ENCODE results near the gene KCNQ5. TPM values are rescaled to one million over a fixed set of nuclear protein-coding genes. Genes with fewer than 3 reads are reported as not detected.
A peak's percentile ranks its signal among the peaks of the same experiment; 100 is the strongest.

The KCNQ5 gene
- total RNA-seq, 2 experiments from 2014 or later = 10.0 to 11.8 TPM

DNA sequence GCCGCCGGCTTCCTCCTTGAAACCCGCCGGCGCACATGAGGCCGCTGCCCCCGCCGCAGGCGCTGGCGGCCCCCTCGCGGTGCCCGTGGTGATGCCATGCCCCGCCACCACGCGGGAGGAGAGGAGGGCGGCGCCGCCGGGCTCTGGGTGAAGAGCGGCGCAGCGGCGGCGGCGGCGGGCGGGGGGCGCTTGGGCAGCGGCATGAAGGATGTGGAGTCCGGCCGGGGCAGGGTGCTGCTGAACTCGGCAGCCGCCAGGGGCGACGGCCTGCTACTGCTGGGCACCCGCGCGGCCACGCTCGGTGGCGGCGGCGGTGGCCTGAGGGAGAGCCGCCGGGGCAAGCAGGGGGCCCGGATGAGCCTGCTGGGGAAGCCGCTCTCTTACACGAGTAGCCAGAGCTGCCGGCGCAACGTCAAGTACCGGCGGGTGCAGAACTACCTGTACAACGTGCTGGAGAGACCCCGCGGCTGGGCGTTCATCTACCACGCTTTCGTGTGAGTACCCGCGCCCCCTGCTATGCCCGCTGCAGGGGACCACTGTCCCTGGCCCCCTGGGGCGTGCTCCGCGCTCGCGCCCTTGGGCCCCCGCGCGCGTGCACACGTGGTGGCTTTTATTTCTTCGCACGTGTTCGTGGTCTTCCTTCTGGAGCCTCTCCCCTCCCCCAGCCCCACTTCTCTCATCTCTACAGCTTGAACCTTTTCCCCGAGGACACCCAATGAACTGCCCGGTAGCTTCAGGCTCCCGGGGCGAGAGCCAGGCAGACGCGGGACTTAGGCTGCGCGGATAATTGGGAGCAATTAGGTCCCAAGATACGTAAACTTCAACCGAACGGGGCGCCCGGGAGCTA lies 453 bp downstream of the KCNQ5 start:
- Mint-ChIP-seq H3K4me3 (peak overlapping the region; percentile 89), H3K27me3 (ENCODE audit: low read depth) (no peaks in the 10 kb centered on the region)
- POLR2A ChIA-PET = interaction anchor here (0.6 to 1.6 kb wide), 3 partner anchors 28 to 840 kb away, joined by 3 to 4 read pairs (median 3); no protein-coding TSS in a partner anchor

GRCh38 chr6:72623808-72624207 lies 1.9 kb downstream of the KCNQ5 start:
- H3K4me3 Mint-ChIP-seq = peak overlapping the region; percentile 89
- H3K27me3 Mint-ChIP-seq (ENCODE audit: low read depth) = no peaks in the 10 kb centered on the region
- ChIA-PET CTCF (interaction anchor here (1.2 to 1.6 kb wide), 2 partner anchors 26 to 101 kb away, joined by 3 to 4 read pairs; no protein-coding TSS in a partner anchor), POLR2A (no interaction called here)
- DNase-seq = no peak
- no peak for ATAC-seq
- no peak overlapping the region for H3K27ac Mint-ChIP-seq
- peaks cover 3% of the 10 kb centered on the region for H3K36me3 Mint-ChIP-seq (ENCODE audit: low read depth)
- peaks cover 62% of the 10 kb centered on the region for H3K4me1 Mint-ChIP-seq (ENCODE audit: low read depth)
- no peaks in the 10 kb centered on the region for H3K9me3 Mint-ChIP-seq (ENCODE audit: insufficient read depth)

More for the DNA sequence above, 453 bp downstream of the KCNQ5 start:
- Mint-ChIP-seq H3K4me1 (ENCODE audit: low read depth) (peaks cover 62% of the 10 kb centered on the region), H3K9me3 (ENCODE audit: insufficient read depth) (no peaks in the 10 kb centered on the region), H3K36me3 (ENCODE audit: low read depth) (peaks cover 3% of the 10 kb centered on the region), H3K27ac (peak overlapping the region; percentile 92)
- CTCF ChIA-PET = interaction anchor here (0.8 to 1.6 kb wide), 6 partner anchors 16 to 508 kb away, joined by 3 to 9 read pairs (median 4); no protein-coding TSS in a partner anchor
- ATAC-seq = peak; percentile 54
- peak; percentile 61 for DNase-seq

- no peak for ATAC-seq
- POLR2A ChIA-PET = no interaction called here
- H3K36me3 Mint-ChIP-seq (ENCODE audit: low read depth) = peaks cover 5% of the 10 kb centered on the region
- DNase-seq = no peak
- H3K27ac Mint-ChIP-seq = no peak overlapping the region
- CTCF ChIA-PET = interaction anchor here (0.9 to 6.3 kb wide), 4 partner anchors 9 to 79 kb away, joined by 3 to 37 read pairs (median 5); no protein-coding TSS in a partner anchor
- H3K4me1 Mint-ChIP-seq (ENCODE audit: low read depth) = peaks cover 55% of the 10 kb centered on the region
- H3K9me3 Mint-ChIP-seq (ENCODE audit: insufficient read depth) = no peaks in the 10 kb centered on the region
- no peaks in the 10 kb centered on the region for H3K27me3 Mint-ChIP-seq (ENCODE audit: low read depth)
- no peak overlapping the region for H3K4me3 Mint-ChIP-seq
Observed at GRCh38 chr6:72624557-72625160, 2.8 kb downstream of the KCNQ5 start.

DNA sequence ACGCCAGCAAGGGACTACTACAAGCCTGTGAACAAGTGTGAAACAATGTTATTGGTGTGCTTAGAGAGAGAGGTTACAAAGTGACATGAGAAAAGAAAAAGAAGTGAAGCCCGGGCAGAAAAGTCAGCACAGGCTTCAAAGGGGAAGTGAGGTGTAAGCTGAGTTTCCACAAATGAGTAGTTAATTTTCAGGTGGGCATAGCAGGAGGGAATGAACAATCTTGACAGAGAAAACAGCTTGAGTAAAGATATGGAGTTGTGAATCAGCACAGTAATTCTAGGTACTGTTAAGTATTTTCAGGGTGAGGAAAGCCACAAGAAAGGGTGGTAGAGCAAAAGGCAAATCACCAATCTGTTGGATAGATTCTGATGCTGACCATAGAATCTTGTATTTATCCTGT lies 4.3 kb downstream of the KCNQ5 start:
- ChIA-PET CTCF (interaction anchor here (0.6 to 6.3 kb wide), 3 partner anchors 8 to 55 kb away, joined by 3 to 37 read pairs (median 3); no protein-coding TSS in a partner anchor), POLR2A (no interaction called here)
- ATAC-seq (no peak), DNase-seq (no peak)
- Mint-ChIP-seq H3K27ac (no peak overlapping the region), H3K36me3 (ENCODE audit: low read depth) (peaks cover 11% of the 10 kb centered on the region), H3K9me3 (ENCODE audit: insufficient read depth) (no peaks in the 10 kb centered on the region), H3K27me3 (ENCODE audit: low read depth) (no peaks in the 10 kb centered on the region), H3K4me1 (ENCODE audit: low read depth) (peaks cover 41% of the 10 kb centered on the region), H3K4me3 (no peak overlapping the region)

GRCh38 chr6:72627539-72627938 lies 5.7 kb downstream of the KCNQ5 start:
- Mint-ChIP-seq H3K36me3 (ENCODE audit: low read depth) (peaks cover 16% of the 10 kb centered on the region), H3K9me3 (ENCODE audit: insufficient read depth) (no peaks in the 10 kb centered on the region), H3K4me1 (ENCODE audit: low read depth) (peaks cover 37% of the 10 kb centered on the region), H3K27ac (no peak overlapping the region), H3K4me3 (no peak overlapping the region), H3K27me3 (ENCODE audit: low read depth) (no peaks in the 10 kb centered on the region)
- ATAC-seq (no peak), DNase-seq (no peak)
- ChIA-PET POLR2A (no interaction called here), CTCF (interaction anchor here (0.6 to 6.3 kb wide), 3 partner anchors 11 to 174 kb away, joined by 3 to 37 read pairs (median 3); no protein-coding TSS in a partner anchor)

DNA sequence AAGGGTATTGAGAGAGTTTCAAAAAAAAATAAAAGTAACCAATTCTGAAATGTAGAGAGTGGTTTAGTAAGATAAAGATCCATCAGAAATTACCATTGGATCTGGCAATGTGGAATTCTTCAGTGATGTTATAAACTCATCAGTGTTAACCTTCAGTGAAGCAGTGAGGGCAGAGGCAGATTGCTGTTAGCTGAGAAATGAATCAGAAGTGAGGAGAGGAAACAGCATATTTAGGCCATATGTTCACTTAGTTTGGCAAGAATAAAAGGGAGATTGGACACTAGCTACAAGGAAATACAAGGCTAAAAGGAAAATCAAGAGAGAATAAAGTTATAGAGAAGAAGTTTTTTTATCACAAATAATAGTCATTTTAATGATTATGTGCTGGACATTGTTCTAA lies 9.6 kb downstream of the KCNQ5 start:
- Mint-ChIP-seq H3K4me3 (no peak overlapping the region), H3K36me3 (ENCODE audit: low read depth) (peaks cover 14% of the 10 kb centered on the region), H3K4me1 (ENCODE audit: low read depth) (peaks cover 4% of the 10 kb centered on the region), H3K9me3 (ENCODE audit: insufficient read depth) (no peaks in the 10 kb centered on the region), H3K27ac (no peak overlapping the region), H3K27me3 (ENCODE audit: low read depth) (no peaks in the 10 kb centered on the region)
- DNase-seq (no peak), ATAC-seq (no peak)
- ChIA-PET POLR2A (no interaction called here), CTCF (no interaction called here)

GRCh38 chr6:72635636-72636035 lies 13.8 kb downstream of the KCNQ5 start:
- ATAC-seq = no peak
- CTCF ChIA-PET = interaction anchor here (1.5 kb wide), 2 partner anchors 20 to 494 kb away, joined by 4 to 5 read pairs; no protein-coding TSS in a partner anchor
- POLR2A ChIA-PET = no interaction called here

DNA sequence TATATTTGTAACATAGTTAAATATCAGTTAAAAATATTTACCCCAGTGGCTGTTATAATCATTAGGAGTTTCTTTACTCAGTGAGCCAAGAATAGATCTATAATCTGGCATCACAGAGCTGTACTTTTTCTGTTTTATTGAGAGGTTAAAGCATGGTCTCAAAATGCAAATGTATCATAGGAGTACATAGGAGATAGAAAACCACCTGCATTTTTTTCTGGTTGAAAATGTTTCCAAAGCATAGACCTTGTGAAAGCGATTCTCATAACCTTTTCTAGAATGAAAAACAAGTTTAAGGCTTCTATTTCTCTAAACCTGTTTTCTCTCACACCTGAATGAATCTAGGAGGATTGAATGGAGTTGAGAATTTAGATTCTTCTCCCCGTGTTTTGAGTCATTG lies 14.4 kb downstream of the KCNQ5 start:
- DNase-seq (no peak), ATAC-seq (no peak)
- Mint-ChIP-seq H3K4me1 (ENCODE audit: low read depth) (no peaks in the 10 kb centered on the region), H3K27ac (no peak overlapping the region), H3K27me3 (ENCODE audit: low read depth) (no peaks in the 10 kb centered on the region), H3K36me3 (ENCODE audit: low read depth) (peaks cover 5% of the 10 kb centered on the region), H3K9me3 (ENCODE audit: insufficient read depth) (no peaks in the 10 kb centered on the region), H3K4me3 (no peak overlapping the region)
- CTCF ChIA-PET = interaction anchor here (1.5 kb wide), 2 partner anchors 20 to 493 kb away, joined by 4 to 5 read pairs; no protein-coding TSS in a partner anchor
- POLR2A ChIA-PET = no interaction called here

More at GRCh38 chr6:72635636-72636035, 13.8 kb downstream of the KCNQ5 start:
- Mint-ChIP-seq H3K9me3 (ENCODE audit: insufficient read depth) (no peaks in the 10 kb centered on the region), H3K36me3 (ENCODE audit: low read depth) (peaks cover 11% of the 10 kb centered on the region), H3K4me3 (no peak overlapping the region), H3K27ac (no peak overlapping the region), H3K27me3 (ENCODE audit: low read depth) (no peaks in the 10 kb centered on the region), H3K4me1 (ENCODE audit: low read depth) (no peaks in the 10 kb centered on the region)
- no peak for DNase-seq

GRCh38 chr6:72636786-72637185 lies 14.9 kb downstream of the KCNQ5 start:
- Mint-ChIP-seq H3K27me3 (ENCODE audit: low read depth) (no peaks in the 10 kb centered on the region), H3K4me1 (ENCODE audit: low read depth) (no peaks in the 10 kb centered on the region), H3K4me3 (no peak overlapping the region), H3K27ac (no peak overlapping the region), H3K36me3 (ENCODE audit: low read depth) (peaks cover 3% of the 10 kb centered on the region), H3K9me3 (ENCODE audit: insufficient read depth) (no peaks in the 10 kb centered on the region)
- CTCF ChIA-PET = interaction anchor here (1.5 kb wide), 1 partner anchor 493 kb away, joined by 5 read pairs; no protein-coding TSS in a partner anchor
- POLR2A ChIA-PET = no interaction called here
- DNase-seq (no peak), ATAC-seq (no peak)

GRCh38 chr6:72639920-72640614 lies 18.2 kb downstream of the KCNQ5 start:
- Mint-ChIP-seq H3K4me1 (ENCODE audit: low read depth) (peaks cover 5% of the 10 kb centered on the region), H3K9me3 (ENCODE audit: insufficient read depth) (no peaks in the 10 kb centered on the region), H3K36me3 (ENCODE audit: low read depth) (no peaks in the 10 kb centered on the region), H3K27ac (no peak overlapping the region), H3K4me3 (no peak overlapping the region), H3K27me3 (ENCODE audit: low read depth) (no peaks in the 10 kb centered on the region)
- POLR2A ChIA-PET = interaction anchor here (0.7 kb wide), 1 partner anchor 20 kb away, joined by 5 read pairs; no protein-coding TSS in a partner anchor
- ATAC-seq (no peak), DNase-seq (no peak)
- CTCF ChIA-PET = interaction anchor here (0.8 to 2.3 kb wide), 2 partner anchors 9 to 23 kb away, joined by 3 to 12 read pairs; no protein-coding TSS in a partner anchor

DNA sequence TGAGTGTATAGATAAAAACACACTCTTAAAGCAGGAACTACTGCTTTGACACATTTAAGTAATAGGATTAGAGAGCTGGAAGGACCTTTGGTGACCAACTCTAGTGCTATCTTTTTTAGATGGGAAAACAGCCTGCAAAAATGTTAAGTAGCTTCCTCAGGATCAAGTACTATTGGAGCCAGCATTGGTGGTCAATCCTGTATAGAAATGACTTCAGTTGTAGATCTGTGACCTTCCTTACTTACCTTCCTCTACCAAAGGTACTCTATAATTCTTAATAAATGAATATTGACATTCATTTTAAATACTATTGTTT lies 18.7 kb downstream of the KCNQ5 start:
- no peak overlapping the region for H3K27ac Mint-ChIP-seq
- H3K36me3 Mint-ChIP-seq (ENCODE audit: low read depth) = peaks cover 2% of the 10 kb centered on the region
- H3K9me3 Mint-ChIP-seq (ENCODE audit: insufficient read depth) = no peaks in the 10 kb centered on the region
- ATAC-seq (no peak), DNase-seq (no peak)
- POLR2A ChIA-PET = no interaction called here
- H3K27me3 Mint-ChIP-seq (ENCODE audit: low read depth) = no peaks in the 10 kb centered on the region
- peaks cover 5% of the 10 kb centered on the region for H3K4me1 Mint-ChIP-seq (ENCODE audit: low read depth)
- H3K4me3 Mint-ChIP-seq = no peak overlapping the region
- CTCF ChIA-PET = interaction anchor here (0.8 to 2.3 kb wide), 2 partner anchors 9 to 24 kb away, joined by 3 to 12 read pairs; no protein-coding TSS in a partner anchor
